ENCODE measurements around the gene OR2V1.
"Not testable (repeated sequence)": the region's sequence is repeated elsewhere in the genome, so short reads cannot be mapped to it uniquely, and the experiment has no call there.

The OR2V1 gene

GRCh38 chr5:181133083-181133482 is 2.1 kb upstream of the OR2V1 start:
- Mint-ChIP-seq H3K4me3 (no peak overlapping the region), H3K4me1 (peaks cover 19% of the 10 kb centered on the region), H3K9me3 (peaks cover 25% of the 10 kb centered on the region), H3K27ac (no peak overlapping the region), H3K36me3 (ENCODE audit: low read depth) (no peaks in the 10 kb centered on the region), H3K27me3 (ENCODE audit: low read depth, poor library complexity) (peaks cover 35% of the 10 kb centered on the region)
- TF ChIP-seq CTCF (IDR thresholded peaks at IDR 0.05), result no peak
- DNase-seq, result no peak

- Mint-ChIP-seq H3K9me3 (peaks cover 21% of the 10 kb centered on the region), H3K36me3 (ENCODE audit: low read depth) (no peaks in the 10 kb centered on the region), H3K27ac (peak overlapping the region; percentile 18), H3K4me1 (peaks cover 22% of the 10 kb centered on the region), H3K27me3 (ENCODE audit: low read depth, poor library complexity) (peaks cover 35% of the 10 kb centered on the region), H3K4me3 (no peak overlapping the region)
- no peak for DNase-seq
- no peak for TF ChIP-seq CTCF (IDR thresholded peaks at IDR 0.05)
Measured at GRCh38 chr5:181131514-181131913, 545 bp upstream of the OR2V1 start.

GRCh38 chr5:181130081-181130480 is 888 bp downstream of the OR2V1 start:
- not testable (repeated sequence) for H3K4me3 Mint-ChIP-seq; H3K36me3 Mint-ChIP-seq (ENCODE audit: low read depth); H3K27ac Mint-ChIP-seq; DNase-seq
- H3K27me3 Mint-ChIP-seq (ENCODE audit: low read depth, poor library complexity), result peaks cover 31% of the 10 kb centered on the region
- peaks cover 22% of the 10 kb centered on the region for H3K4me1 Mint-ChIP-seq
- peaks cover 12% of the 10 kb centered on the region for H3K9me3 Mint-ChIP-seq

GRCh38 chr5:181129601-181130000 is 1.4 kb downstream of the OR2V1 start:
- Mint-ChIP-seq H3K4me1 (peaks cover 22% of the 10 kb centered on the region), H3K27ac (peak overlapping the region; percentile 68), H3K4me3 (no peak overlapping the region), H3K9me3 (peaks cover 9% of the 10 kb centered on the region), H3K36me3 (ENCODE audit: low read depth) (no peaks in the 10 kb centered on the region), H3K27me3 (ENCODE audit: low read depth, poor library complexity) (peaks cover 30% of the 10 kb centered on the region)
- TF ChIP-seq CTCF (IDR thresholded peaks at IDR 0.05), result no peak
- no peak for DNase-seq

- Mint-ChIP-seq H3K9me3 (peaks cover 5% of the 10 kb centered on the region), H3K4me1 (peaks cover 22% of the 10 kb centered on the region), H3K27me3 (ENCODE audit: low read depth, poor library complexity) (peaks cover 32% of the 10 kb centered on the region), H3K4me3 (no peak overlapping the region), H3K36me3 (ENCODE audit: low read depth) (no peaks in the 10 kb centered on the region), H3K27ac (no peak overlapping the region)
- DNase-seq, result no peak
- no peak for TF ChIP-seq CTCF (IDR thresholded peaks at IDR 0.05)
Measured at GRCh38 chr5:181127907-181128626, 2.9 kb downstream of the OR2V1 start.

- no peak for TF ChIP-seq CTCF (IDR thresholded peaks at IDR 0.05)
- Mint-ChIP-seq H3K27ac (no peak overlapping the region), H3K9me3 (peaks cover under 1% of the 10 kb centered on the region), H3K27me3 (ENCODE audit: low read depth, poor library complexity) (peaks cover 29% of the 10 kb centered on the region), H3K36me3 (ENCODE audit: low read depth) (no peaks in the 10 kb centered on the region), H3K4me1 (peaks cover 22% of the 10 kb centered on the region), H3K4me3 (no peak overlapping the region)
- DNase-seq, result no peak
Measured at GRCh38 chr5:181127456-181127855, 3.5 kb downstream of the OR2V1 start.
